A549 (cell line): ENCODE measurements around the gene C19orf33. TPM values are rescaled to one million over a fixed set of nuclear protein-coding genes. Genes with fewer than 3 reads are reported as not detected.

ENCODE experiments used
- ATAC-seq, 2 experiments: fragments of 200-7000 bp in 1 of 2; fragments of >200 bp in 1 of 2; cut with Nextera tagmentation in 1 of 2; cut with Tn5 transposase in 1 of 2; 3 replicates each; pipeline versions ENCODE4 v1.8.0 to v1.9.1; 2018 to 2020; ENCODE audit warnings: mild to moderate bottlenecking in 1 of 2, moderate library complexity in 1 of 2
- CTCF ChIA-PET: fragments of 300-600 bp; sonication (Branson Sonifier 250); formaldehyde crosslinking; extraction: SDS; loops from one replicate; lab custom pipeline; 2021; ENCODE audit warnings: antibody characterized with exemption, inconsistent platforms; lab: Yijun Ruan, JAX
- POLR2A ChIA-PET: fragments of 350-600 bp; formaldehyde crosslinking; extraction: SDS; loops from one replicate; lab custom pipeline; 2021; ENCODE audit warnings: antibody characterized with exemption, inconsistent platforms; lab: Yijun Ruan, JAX
- DNase-seq, 2 experiments: peaks; one replicate each; pipeline versions ENCODE4 v3.0.0 to v3.0.0-alpha.2; 2011 to 2016; ENCODE audit warnings: low read depth in 1 of 2, low spot score in 1 of 2
- FAIRE-seq: peaks from 2 replicates; lab custom pipeline; 2011; peaks lifted over from hg19 to GRCh38; lab: Jason Lieb, UNC
- H3K27ac ChIP-seq, 2 experiments: fragments of >200 bp; sonication (Bioruptor Twin); formaldehyde crosslinking; 3 replicates each; pipeline ENCODE4 v1.5.1; 2016 to 2017
- H3K4me1 ChIP-seq: fragments of >200 bp; sonication (Bioruptor Twin); formaldehyde crosslinking; 3 replicates; pipeline ENCODE4 v1.6.1; 2016
- H3K4me2 ChIP-seq: fragments of >200 bp; sonication (Bioruptor Twin); formaldehyde crosslinking; 3 replicates; pipeline ENCODE4 v1.6.1; 2016
- H3K4me3 ChIP-seq: fragments of >200 bp; sonication (Bioruptor Twin); formaldehyde crosslinking; 3 replicates; pipeline ENCODE4 v1.5.1; 2016
- H3K9me3 ChIP-seq: fragments of >200 bp; sonication (Bioruptor Twin); formaldehyde crosslinking; 3 replicates; pipeline ENCODE4 v1.6.1; 2016
- CBX2 ChIP-seq: fragments of 200-600 bp; sonication (generic); IDR thresholded peaks from 2 replicates; pipeline ENCODE4 v1.6.1; 2016; ENCODE audit warnings: low read depth, mild to moderate bottlenecking, borderline replicate concordance
- CHD4 ChIP-seq: fragments of 200-600 bp; sonication (generic); IDR thresholded peaks from 2 replicates; pipeline ENCODE4 v1.6.1; 2016; ENCODE audit warnings: antibody characterized with exemption, mild to moderate bottlenecking, borderline replicate concordance
- EHF ChIP-seq: fragments of 250-450 bp; sonication (Bioruptor Pico); IDR thresholded peaks from 2 replicates; pipeline ENCODE4 v1.5.0; 2020; ENCODE audit warnings: mild to moderate bottlenecking
- EHMT2 ChIP-seq: fragments of 200-600 bp; sonication (generic); IDR thresholded peaks from 2 replicates; pipeline ENCODE4 v1.6.1; 2016; ENCODE audit warnings: antibody characterized with exemption, low read depth, mild to moderate bottlenecking, moderate library complexity
- ESRRA ChIP-seq: fragments of 150-350 bp; IDR thresholded peaks from 2 replicates; pipeline ENCODE4 v1.6.1; 2014; ENCODE audit warnings: mild to moderate bottlenecking, low read length, borderline replicate concordance
- FOSB ChIP-seq: fragments of 250-450 bp; sonication (Bioruptor Pico); IDR thresholded peaks from 2 replicates; pipeline ENCODE4 v1.5.0; 2020; ENCODE audit warnings: mild to moderate bottlenecking, moderate library complexity
- FOXS1 ChIP-seq: fragments of 250-450 bp; sonication (Bioruptor Pico); IDR thresholded peaks from 2 replicates; pipeline ENCODE4 v1.5.0; 2020; ENCODE audit warnings: mild to moderate bottlenecking, moderate library complexity
- HDAC2 ChIP-seq: fragments of 200-600 bp; sonication (generic); IDR thresholded peaks from 2 replicates; pipeline ENCODE4 v1.6.1; 2016
- HES2 ChIP-seq: fragments of >200 bp; sonication (Bioruptor Twin); formaldehyde crosslinking; IDR thresholded peaks from 2 replicates; pipeline ENCODE4 v1.6.1; 2016
- HEYL ChIP-seq: fragments of 250-450 bp; sonication (Bioruptor Pico); IDR thresholded peaks from 2 replicates; pipeline ENCODE4 v1.8.0; 2021; ENCODE audit warnings: mild to moderate bottlenecking, moderate library complexity
- HOXA7 ChIP-seq: fragments of 250-450 bp; sonication (Bioruptor Pico); IDR thresholded peaks from 2 replicates; pipeline ENCODE4 v1.5.0; 2020; ENCODE audit warnings: mild to moderate bottlenecking, moderate library complexity
- HOXB13 ChIP-seq: fragments of 250-450 bp; sonication (Bioruptor Pico); IDR thresholded peaks from 2 replicates; pipeline ENCODE4 v1.5.0; 2020; ENCODE audit warnings: low read depth, mild to moderate bottlenecking, moderate library complexity
- JUN ChIP-seq, 2 experiments: fragments of >200 bp; sonication (Bioruptor Twin); formaldehyde crosslinking; IDR thresholded peaks; 2 replicates in 1 of 2; 3 replicates in 1 of 2; pipeline ENCODE4 v1.6.1; 2016 to 2017
- JUNB ChIP-seq: fragments of >200 bp; sonication (Bioruptor Twin); formaldehyde crosslinking; IDR thresholded peaks from 2 replicates; pipeline ENCODE4 v1.6.1; 2016
- KDM5A ChIP-seq: fragments of 200-600 bp; sonication (generic); IDR thresholded peaks from 2 replicates; pipeline ENCODE4 v1.6.1; 2016; ENCODE audit warnings: antibody characterized with exemption, mild to moderate bottlenecking
- MAFK ChIP-seq: fragments of 450-650 bp; IDR thresholded peaks from 2 replicates; pipeline ENCODE4 v1.6.1; 2014; ENCODE audit not compliant: partially characterized antibody
- MAX ChIP-seq: IDR thresholded peaks from 2 replicates; pipeline ENCODE4 v1.6.1; 2012
- MAZ ChIP-seq: fragments of 150-350 bp; IDR thresholded peaks from 2 replicates; pipeline ENCODE4 v1.6.1; 2014; ENCODE audit warnings: antibody characterized with exemption, low read depth, low read length, borderline replicate concordance
- MYC ChIP-seq: IDR thresholded peaks from 2 replicates; pipeline ENCODE4 v1.6.1; 2012; ENCODE audit warnings: mild to moderate bottlenecking, inconsistent platforms, low read length, improper control_type of control experiment, borderline replicate concordance
- NPAS2 ChIP-seq: fragments of 250-450 bp; sonication (Bioruptor Pico); IDR thresholded peaks from 2 replicates; pipeline ENCODE4 v1.8.0; 2022; ENCODE audit warnings: mild to moderate bottlenecking, moderate library complexity, borderline replicate concordance
- POLR2A ChIP-seq: IDR thresholded peaks from 2 replicates; pipeline ENCODE4 v1.6.1; 2012; ENCODE audit warnings: mild to moderate bottlenecking, low read length
- POLR2AphosphoS2 ChIP-seq: conservative IDR thresholded peaks from 2 replicates; pipeline ENCODE4 v1.6.1; 2012; ENCODE audit warnings: low read length, improper control_type of control experiment, inconsistent platforms
- RAD21 ChIP-seq, 2 experiments: fragments of >200 bp in 1 of 2; sonication (Bioruptor Twin) in 1 of 2; formaldehyde crosslinking in 1 of 2; IDR thresholded peaks in 1 of 2; conservative IDR thresholded peaks in 1 of 2; 2 replicates in 1 of 2; 3 replicates in 1 of 2; pipeline ENCODE4 v1.6.1; 2012 to 2018; ENCODE audit warnings: inconsistent platforms in 1 of 2
- RARB ChIP-seq: fragments of 250-450 bp; sonication (Bioruptor Pico); IDR thresholded peaks from 2 replicates; pipeline ENCODE4 v1.8.0; 2021; ENCODE audit warnings: mild to moderate bottlenecking, moderate library complexity
- REST ChIP-seq: fragments of 200-600 bp; sonication (generic); IDR thresholded peaks from 2 replicates; pipeline ENCODE4 v1.6.1; 2016; ENCODE audit warnings: antibody characterized with exemption, mild to moderate bottlenecking, moderate library complexity
- RNF2 ChIP-seq: fragments of 200-600 bp; sonication (generic); IDR thresholded peaks from 2 replicates; pipeline ENCODE4 v1.6.1; 2016; ENCODE audit warnings: low read depth, mild to moderate bottlenecking, antibody characterized with exemption, moderate library complexity, borderline replicate concordance
- SMC3 ChIP-seq: fragments of >200 bp; sonication (Bioruptor Twin); formaldehyde crosslinking; IDR thresholded peaks from 3 replicates; pipeline ENCODE4 v1.6.1; 2018; ENCODE audit warnings: inconsistent platforms
- SREBF2 ChIP-seq: fragments of 450-650 bp; IDR thresholded peaks from 2 replicates; pipeline ENCODE4 v1.6.1; 2014; ENCODE audit warnings: mild to moderate bottlenecking, moderate library complexity
- TP53 ChIP-seq: fragments of 250-450 bp; sonication (Bioruptor Pico); IDR thresholded peaks from 2 replicates; pipeline ENCODE4 v1.5.0; 2021; ENCODE audit warnings: mild to moderate bottlenecking, moderate library complexity
- WGBS: methylation state at CpG from one replicate; pipeline ENCODE4 v1.1.6; 2017; ENCODE audit errors: missing lambda C conversion rate; 5-methylcytosine and 5-hydroxymethylcytosine counted together
- polyA plus RNA-seq, 4 experiments: library from polyadenylated mRNA; depleted of rRNA in 3 of 4; stranded (reverse); fragments of >200 nt; fragmentation: RNase III in 1 of 4; extraction: RNeasy Plus Mini Kit Qiagen cat#74134 plus additional on column Dnase treatment in 1 of 4; gene quantifications; 2 replicates in 3 of 4; 3 replicates in 1 of 4; pipeline ENCODE4 v1.2.3, GENCODE V29; 2011 to 2017
- TF ChIP-seq, protein P1 (sequence below): IDR thresholded peaks from 2 replicates; pipeline ENCODE4 v1.6.1; 2012; ENCODE audit warnings: low read depth, borderline replicate concordance
- TF ChIP-seq, protein P2 (sequence below): fragments of 250-450 bp; sonication (Bioruptor Pico); IDR thresholded peaks from 2 replicates; pipeline ENCODE4 v1.5.0; 2020; ENCODE audit warnings: low read depth, mild to moderate bottlenecking, moderate library complexity
- TF ChIP-seq, protein P3 (sequence below): fragments of 450-650 bp; IDR thresholded peaks from 2 replicates; pipeline ENCODE4 v1.6.1; 2014; ENCODE audit warnings: antibody characterized with exemption
- TF ChIP-seq, protein P4 (sequence below): fragments of 150-350 bp; IDR thresholded peaks from 2 replicates; pipeline ENCODE4 v1.6.1; 2014; ENCODE audit warnings: low read depth, mild to moderate bottlenecking, low read length

The C19orf33 gene
- polyA plus RNA-seq, 2 of the 4 experiments (the other 2 are of a cell fraction) = 302 to 489 TPM

DNA sequence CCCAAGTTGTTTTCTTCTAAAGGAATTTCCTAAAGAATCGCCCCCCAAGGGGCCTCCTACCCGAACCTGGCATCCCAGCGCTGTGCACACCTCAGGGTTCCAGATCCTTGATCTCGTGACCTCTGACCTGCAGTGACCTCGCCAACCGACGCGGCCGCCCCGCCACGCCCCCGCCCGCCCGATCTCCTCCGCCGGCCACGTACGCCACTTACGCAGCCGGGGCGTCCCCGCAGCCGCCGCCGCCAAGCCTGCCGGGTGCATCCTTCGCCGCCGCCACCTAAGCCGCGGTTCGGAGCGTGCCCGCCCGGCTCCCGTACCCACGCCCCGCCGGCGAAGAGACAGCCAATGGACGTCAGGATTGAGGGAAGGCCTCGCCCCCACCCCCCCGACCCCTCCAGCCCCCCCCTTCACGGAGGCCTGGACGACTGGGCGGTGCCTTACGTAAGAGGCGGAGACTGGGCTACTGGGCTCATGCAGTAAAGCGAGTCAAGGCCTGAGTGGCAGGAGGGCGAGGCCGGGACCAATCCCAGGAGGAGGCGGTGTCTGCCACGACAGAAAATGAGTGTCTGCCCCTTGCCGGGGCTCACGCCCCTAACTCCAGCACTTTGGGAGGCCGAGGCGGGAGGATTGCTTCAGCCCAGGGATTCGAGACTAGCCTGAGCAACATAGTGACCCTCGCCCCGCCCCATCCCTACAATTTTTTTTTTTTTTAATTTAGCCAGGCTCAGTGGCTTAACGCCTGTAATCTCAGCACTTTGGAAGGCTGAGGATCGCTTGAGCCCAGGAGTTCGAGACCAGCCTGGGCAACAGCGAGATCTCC, 11.8 kb downstream of the C19orf33 start, which contains the start of gene YIF1B:
Gene YIF1B (minus strand): TSS at position 291 of the 820 bp plus-strand sequence. CDS start 30 bp downstream, at position 261.
- ChIA-PET CTCF (interaction anchor here (1.1 to 20.5 kb wide), 5 partner anchors 19 to 71 kb away, joined by 3 to 1052 read pairs (median 11); partner anchors contain the start of genes CATSPERG, PPP1R14A and PSMD8), POLR2A (no interaction called here)
- Histone ChIP-seq H3K4me3 (peak within 1 kb of the TSS; percentile 62), H3K4me2 (peak within 1 kb of the TSS; percentile 81), H3K9me3 (no peaks in the 10 kb centered on the region), H3K4me1 (peaks cover 10% of the 10 kb centered on the region; the same call in 2 of the 3 replicates), H3K27ac (peak within 1 kb of the TSS; percentile 76 to 85)
- ATAC-seq = peak; percentile 87 to 93
- WGBS = 2% methylated on average over 42 of the region's 64 CpGs
- FAIRE-seq = peak; percentile 100
- peak; percentile 100 for DNase-seq
- TF ChIP-seq CBX2 (no peak), POLR2AphosphoS2 (peak; percentile 32; the same call in 1 of the 2 replicates), ESRRA (peak; percentile 61), FOSB (no peak), MAZ (0 out of 2 replicates have a peak, but pooled peaks have one; percentile 21), SMC3 (no peak), EHF (CRISPR knock-in tag) (no peak), HEYL (CRISPR knock-in tag) (no peak), RARB (CRISPR knock-in tag) (no peak), TP53 (CRISPR knock-in tag) (no peak), MAFK (no peak), CHD4 (peak; percentile 58; the same call in 1 of the 2 replicates), NPAS2 (CRISPR knock-in tag) (no peak), HOXB13 (CRISPR knock-in tag) (no peak), JUN (IDR thresholded peaks at IDR 0.05) (peak; percentile 44 to 92; a peak in 4 of 5 replicates), POLR2A (peak; percentile 63), EHMT2 (no peak), KDM5A (no peak), RNF2 (no peak), MYC (peak; percentile 67), JUNB (no peak), SREBF2 (no peak), RAD21 (conservative IDR thresholded peaks at IDR 0.05 in 1 of 2, IDR thresholded peaks at IDR 0.05 in 1 of 2) (no peak; a peak in 2 of 5 replicates), FOXS1 (CRISPR knock-in tag) (no peak), MAX (peak; percentile 84), HES2 (no peak), HDAC2 (no peak), HOXA7 (no peak), REST (no peak)
- TF ChIP-seq, protein P1, sequence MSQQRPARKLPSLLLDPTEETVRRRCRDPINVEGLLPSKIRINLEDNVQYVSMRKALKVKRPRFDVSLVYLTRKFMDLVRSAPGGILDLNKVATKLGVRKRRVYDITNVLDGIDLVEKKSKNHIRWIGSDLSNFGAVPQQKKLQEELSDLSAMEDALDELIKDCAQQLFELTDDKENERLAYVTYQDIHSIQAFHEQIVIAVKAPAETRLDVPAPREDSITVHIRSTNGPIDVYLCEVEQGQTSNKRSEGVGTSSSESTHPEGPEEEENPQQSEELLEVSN = peak; percentile 61; the same call in 1 of the 2 replicates
- TF ChIP-seq, protein P2, sequence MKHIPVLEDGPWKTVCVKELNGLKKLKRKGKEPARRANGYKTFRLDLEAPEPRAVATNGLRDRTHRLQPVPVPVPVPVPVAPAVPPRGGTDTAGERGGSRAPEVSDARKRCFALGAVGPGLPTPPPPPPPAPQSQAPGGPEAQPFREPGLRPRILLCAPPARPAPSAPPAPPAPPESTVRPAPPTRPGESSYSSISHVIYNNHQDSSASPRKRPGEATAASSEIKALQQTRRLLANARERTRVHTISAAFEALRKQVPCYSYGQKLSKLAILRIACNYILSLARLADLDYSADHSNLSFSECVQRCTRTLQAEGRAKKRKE (CRISPR knock-in tag) = no peak
- TF ChIP-seq, protein P3, sequence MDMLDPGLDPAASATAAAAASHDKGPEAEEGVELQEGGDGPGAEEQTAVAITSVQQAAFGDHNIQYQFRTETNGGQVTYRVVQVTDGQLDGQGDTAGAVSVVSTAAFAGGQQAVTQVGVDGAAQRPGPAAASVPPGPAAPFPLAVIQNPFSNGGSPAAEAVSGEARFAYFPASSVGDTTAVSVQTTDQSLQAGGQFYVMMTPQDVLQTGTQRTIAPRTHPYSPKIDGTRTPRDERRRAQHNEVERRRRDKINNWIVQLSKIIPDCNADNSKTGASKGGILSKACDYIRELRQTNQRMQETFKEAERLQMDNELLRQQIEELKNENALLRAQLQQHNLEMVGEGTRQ = no peak
- TF ChIP-seq, protein P4, sequence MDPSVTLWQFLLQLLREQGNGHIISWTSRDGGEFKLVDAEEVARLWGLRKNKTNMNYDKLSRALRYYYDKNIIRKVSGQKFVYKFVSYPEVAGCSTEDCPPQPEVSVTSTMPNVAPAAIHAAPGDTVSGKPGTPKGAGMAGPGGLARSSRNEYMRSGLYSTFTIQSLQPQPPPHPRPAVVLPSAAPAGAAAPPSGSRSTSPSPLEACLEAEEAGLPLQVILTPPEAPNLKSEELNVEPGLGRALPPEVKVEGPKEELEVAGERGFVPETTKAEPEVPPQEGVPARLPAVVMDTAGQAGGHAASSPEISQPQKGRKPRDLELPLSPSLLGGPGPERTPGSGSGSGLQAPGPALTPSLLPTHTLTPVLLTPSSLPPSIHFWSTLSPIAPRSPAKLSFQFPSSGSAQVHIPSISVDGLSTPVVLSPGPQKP = no peak
